Astrocyte (in vitro differentiated cells and primary cell): ENCODE results near the gene PFKFB2. TPM values are rescaled to one million over a fixed set of nuclear protein-coding genes. Genes with fewer than 3 reads are reported as not detected.

Source experiments
- DNase-seq: peaks from one replicate; pipeline ENCODE4 v3.0.0-alpha.2; 2010; ENCODE audit warnings: low read depth
- FAIRE-seq: peaks from 2 replicates; lab custom pipeline; 2011; peaks lifted over from hg19 to GRCh38; lab: Jason Lieb, UNC
- H2AFZ ChIP-seq: 2 replicates; pipeline ENCODE4 v1.6.0; 2012; ENCODE audit warnings: low read depth, low read length, inconsistent platforms
- H3K27ac ChIP-seq: 2 replicates; pipeline ENCODE4 v1.5.1; 2011; ENCODE audit warnings: low read depth, low read length, inconsistent platforms
- H3K27me3 ChIP-seq: 2 replicates; pipeline ENCODE4 v1.6.0; 2011; ENCODE audit warnings: low read length, inconsistent platforms; ENCODE audit not compliant: insufficient read depth
- H3K36me3 ChIP-seq: 2 replicates; pipeline ENCODE4 v1.5.1; 2011; ENCODE audit warnings: low read length, inconsistent platforms; ENCODE audit not compliant: insufficient read depth
- H3K4me1 ChIP-seq: 2 replicates; pipeline ENCODE4 v1.5.1; 2011; ENCODE audit warnings: low read length, inconsistent platforms; ENCODE audit not compliant: insufficient read depth
- H3K4me2 ChIP-seq: 2 replicates; pipeline ENCODE4 v1.6.0; 2012; ENCODE audit warnings: low read length, inconsistent platforms
- H3K4me3 ChIP-seq: 2 replicates; pipeline ENCODE4 v1.5.1; 2011; ENCODE audit warnings: low read depth, mild to moderate bottlenecking, low read length, inconsistent platforms; ENCODE audit not compliant: insufficient read depth
- H3K79me2 ChIP-seq: 2 replicates; pipeline ENCODE4 v1.6.0; 2012; ENCODE audit warnings: mild to moderate bottlenecking, low read length, inconsistent platforms; ENCODE audit not compliant: insufficient read depth
- H3K9ac ChIP-seq: 2 replicates; pipeline ENCODE4 v1.6.0; 2012; ENCODE audit warnings: mild to moderate bottlenecking, low read length, inconsistent platforms
- H3K9me3 ChIP-seq: 2 replicates; pipeline ENCODE4 v1.5.1; 2012; ENCODE audit warnings: low read depth, mild to moderate bottlenecking, low read length, inconsistent platforms; ENCODE audit not compliant: insufficient read depth
- H4K20me1 ChIP-seq: 2 replicates; pipeline ENCODE4 v1.6.0; 2012; ENCODE audit warnings: low read length, inconsistent platforms; ENCODE audit not compliant: insufficient read depth
- H3K27ac Mint-ChIP-seq: one replicate; pipeline ENCODE4 v1.8.0; 2021; ENCODE audit warnings: mild to moderate bottlenecking, mixed read lengths; ENCODE audit not compliant: unreplicated experiment
- H3K27me3 Mint-ChIP-seq: one replicate; pipeline ENCODE4 v1.8.0; 2021; ENCODE audit warnings: low read depth, mixed read lengths; ENCODE audit not compliant: unreplicated experiment
- H3K36me3 Mint-ChIP-seq: one replicate; pipeline ENCODE4 v1.8.0; 2021; ENCODE audit warnings: low read depth, mixed read lengths; ENCODE audit not compliant: unreplicated experiment
- H3K4me1 Mint-ChIP-seq: one replicate; pipeline ENCODE4 v1.8.0; 2021; ENCODE audit warnings: low read depth, mixed read lengths; ENCODE audit not compliant: unreplicated experiment
- H3K4me3 Mint-ChIP-seq: one replicate; pipeline ENCODE4 v1.8.0; 2021; ENCODE audit warnings: mild to moderate bottlenecking, moderate library complexity, mixed read lengths; ENCODE audit not compliant: unreplicated experiment
- H3K9me3 Mint-ChIP-seq: one replicate; pipeline ENCODE4 v1.8.0; 2021; ENCODE audit warnings: mild to moderate bottlenecking, mixed read lengths; ENCODE audit not compliant: unreplicated experiment
- CTCF ChIP-seq: IDR thresholded peaks from 2 replicates; pipeline ENCODE4 v1.5.1; 2011; ENCODE audit warnings: low read depth, mild to moderate bottlenecking, inconsistent platforms, low read length, moderate library complexity; ENCODE audit not compliant: insufficient read depth
- EZH2 ChIP-seq: IDR thresholded peaks from 2 replicates; pipeline ENCODE4 v1.6.1; 2012; ENCODE audit warnings: mild to moderate bottlenecking, low read length, inconsistent platforms; ENCODE audit not compliant: insufficient read depth
- total RNA-seq: library from RNA; stranded (reverse); gene quantifications from 2 replicates; pipeline ENCODE4 v1.2.1, GENCODE V29; 2021

The PFKFB2 gene
- total RNA-seq, 1 donor from 2014 or later: 6.2 TPM

- H3K4me1 ChIP-seq: no peaks in the 10 kb centered on the region
- H3K27ac ChIP-seq: no peak overlapping the region
- Mint-ChIP-seq H3K27ac (no peak overlapping the region), H3K27me3 (peaks cover 3% of the 10 kb centered on the region), H3K36me3 (no peaks in the 10 kb centered on the region), H3K9me3 (no peaks in the 10 kb centered on the region), H3K4me1 (peaks cover 6% of the 10 kb centered on the region), H3K4me3 (no peak overlapping the region)
- peaks cover 2% of the 10 kb centered on the region for H3K27me3 ChIP-seq
- TF ChIP-seq CTCF (no peak), EZH2 (no peak)
- H2AFZ ChIP-seq: no peak overlapping the region
- FAIRE-seq (no peak), DNase-seq (no peak)
- H3K9me3 ChIP-seq: no peaks in the 10 kb centered on the region
- H3K79me2 ChIP-seq: no peaks in the 10 kb centered on the region
- H3K4me2 ChIP-seq: no peak overlapping the region
- no peak overlapping the region for H3K4me3 ChIP-seq
- H4K20me1 ChIP-seq: no peaks in the 10 kb centered on the region
- no peaks in the 10 kb centered on the region for H3K36me3 ChIP-seq
- H3K9ac ChIP-seq: no peak overlapping the region
Measured at GRCh38 chr1:207112616-207113296, 59.7 kb downstream of the PFKFB2 start.

- Histone ChIP-seq H3K27me3 (peaks cover 2% of the 10 kb centered on the region), H3K9me3 (no peaks in the 10 kb centered on the region), H3K79me2 (no peaks in the 10 kb centered on the region), H3K27ac (no peak overlapping the region), H3K9ac (no peak overlapping the region), H3K4me2 (no peak overlapping the region), H3K4me3 (no peak overlapping the region), H4K20me1 (no peaks in the 10 kb centered on the region), H3K36me3 (no peaks in the 10 kb centered on the region), H2AFZ (no peak overlapping the region), H3K4me1 (no peaks in the 10 kb centered on the region)
- peak; percentile 32 for DNase-seq
- H3K36me3 Mint-ChIP-seq: no peaks in the 10 kb centered on the region
- no peak overlapping the region for H3K27ac Mint-ChIP-seq
- H3K9me3 Mint-ChIP-seq: no peaks in the 10 kb centered on the region
- no peak for FAIRE-seq
- H3K27me3 Mint-ChIP-seq: peaks cover 3% of the 10 kb centered on the region
- H3K4me3 Mint-ChIP-seq: no peak overlapping the region
- no peak for TF ChIP-seq EZH2
- TF ChIP-seq CTCF: no peak
- H3K4me1 Mint-ChIP-seq: peaks cover under 1% of the 10 kb centered on the region
Measured at GRCh38 chr1:207115269-207115668, 62.2 kb downstream of the PFKFB2 start.

- no peaks in the 10 kb centered on the region for H4K20me1 ChIP-seq
- H3K9me3 ChIP-seq: no peaks in the 10 kb centered on the region
- TF ChIP-seq CTCF: no peak
- TF ChIP-seq EZH2: no peak
- H3K4me1 ChIP-seq: no peaks in the 10 kb centered on the region
- no peak overlapping the region for H3K27ac ChIP-seq
- no peak overlapping the region for H3K4me3 ChIP-seq
- H3K27me3 ChIP-seq: no peaks in the 10 kb centered on the region
- no peak overlapping the region for H3K4me2 ChIP-seq
- Mint-ChIP-seq H3K36me3 (no peaks in the 10 kb centered on the region), H3K4me1 (no peaks in the 10 kb centered on the region), H3K27ac (no peak overlapping the region), H3K4me3 (no peak overlapping the region), H3K27me3 (peaks cover 4% of the 10 kb centered on the region), H3K9me3 (peaks cover 2% of the 10 kb centered on the region)
- no peaks in the 10 kb centered on the region for H3K79me2 ChIP-seq
- no peak for DNase-seq
- no peaks in the 10 kb centered on the region for H3K36me3 ChIP-seq
- H2AFZ ChIP-seq: no peak overlapping the region
- no peak overlapping the region for H3K9ac ChIP-seq
- FAIRE-seq: no peak
Measured at GRCh38 chr1:207124389-207124788, 71.3 kb downstream of the PFKFB2 start.
